Heart left ventricle (tissue), 13 donors: ENCODE measurements around the gene DSCAM.

Source experiments
- CTCF ChIP-seq, 12 donors: fragments of 200-600 bp; sonication (generic) in 4 of 12; IDR thresholded peaks; one replicate each; pipeline versions ENCODE4 v1.5.0 to v1.8.0; 2018 to 2022; ENCODE audit warnings: antibody characterized with exemption in 12 of 12, mild to moderate bottlenecking in 5 of 12
- POLR2A ChIP-seq, 2 donors: fragments of 450-650 bp; IDR thresholded peaks; one replicate each; pipeline ENCODE4 v1.6.1; 2017; ENCODE audit warnings: antibody characterized with exemption in 2 of 2, mild to moderate bottlenecking in 2 of 2, moderate library complexity in 2 of 2
- donor health status: ischemic (EF 13 %, LVEDD 7.1; RV severe dilation, severe dysfunction).
- donor health status: DM: no; HTN: yes; CAD: no.
- donor health status: DM: no; HTN: no; CAD: no.
- donor health status: ischemic (EF 25% LVEDD 6.9; RV normal size, moderate dysfunction).
- donor health status: ischemic (EF 25% LVEDD 5.7; RV mildly dilated, moderate dysfunction).
- donor health status: ischemic (EF 35%, LVEDD 5.7; RV mildly dilated, moderate dysfunction).
- donor health status: nonischemic (EF 11% LVEDD 7.7; RV severe dilation, severe dysfunction).
- donor health status: DM: yes; HTN: yes; CAD: no.
- donor health status: PGD.
- donor health status: ischemic (EF 29% LVEDD 5.4; RV normal size, mild dysfunction).
- donor health status: nonischemic (EF 23%, LVEDD 6.1; RV moderate dilation, normal function).

- TF ChIP-seq CTCF (IDR thresholded peaks at IDR 0.05) = no peak
- TF ChIP-seq POLR2A (IDR thresholded peaks at IDR 0.05) = no peak
These were observed 231.2 kb downstream of the DSCAM start for GRCh38 chr21:40615505-40616376.
